GM12878 (cell line): ENCODE data around the gene NFAT5. TPM values are rescaled to one million over a fixed set of nuclear protein-coding genes. Genes with fewer than 3 reads are reported as not detected.

ENCODE experiments used
- ATAC-seq: fragments of 200-7000 bp; cut with Tn5 transposase; 3 replicates; pipeline ENCODE4 v1.9.1; 2020; ENCODE audit warnings: mild to moderate bottlenecking, moderate library complexity
- BruUV-seq: library from RNA; stranded (reverse); fragments of 400-500 nt; replicated peaks from 2 replicates; lab custom pipeline; 2021; lab: Mats Ljungman, UMichigan
- CTCF ChIA-PET: fragments of 300-600 bp; sonication (Branson Sonifier 250); formaldehyde crosslinking; extraction: SDS; loops from one replicate; lab custom pipeline; 2021; ENCODE audit warnings: inconsistent platforms; lab: Yijun Ruan, JAX
- POLR2A ChIA-PET: fragments of 350-600 bp; formaldehyde crosslinking; extraction: SDS; loops from one replicate; lab custom pipeline; 2021; ENCODE audit warnings: inconsistent platforms; lab: Charles Lee
- RAD21 ChIA-PET: fragments of 300-600 bp; sonication (Branson Sonifier 250); formaldehyde crosslinking; loops from one replicate; lab custom pipeline; 2023; ENCODE audit warnings: antibody characterized with exemption; ENCODE audit not compliant: unreplicated experiment; lab: Charles Lee
- SMC1A ChIA-PET: fragments of 300-600 bp; sonication (Branson Sonifier 250); formaldehyde crosslinking; loops from one replicate; lab custom pipeline; 2023; ENCODE audit not compliant: unreplicated experiment, uncharacterized antibody; lab: Charles Lee
- DNase-seq: peaks from one replicate; pipeline ENCODE4 v3.0.0-alpha.2; 2011; ENCODE audit warnings: low read depth, low spot score
- FAIRE-seq: peaks from 3 replicates; lab custom pipeline; 2011; peaks lifted over from hg19 to GRCh38; lab: Jason Lieb, UNC
- H2AFZ ChIP-seq: 2 replicates; pipeline ENCODE4 v1.6.0; 2011; ENCODE audit warnings: low read depth, low read length, control low read depth; ENCODE audit not compliant: control insufficient read depth
- H3K27ac ChIP-seq: 2 replicates; pipeline ENCODE4 v1.5.1; 2011; ENCODE audit warnings: control low read depth; ENCODE audit not compliant: control insufficient read depth, insufficient read depth
- H3K27me3 ChIP-seq, 2 experiments: replicated peaks in 1 of 2; 2 replicates each; pipeline versions ENCODE4 v1.6.0 to v1.6.1; 2011; ENCODE audit warnings: low read length in 1 of 2; ENCODE audit not compliant: control insufficient read depth in 2 of 2, insufficient read depth in 2 of 2
- H3K36me3 ChIP-seq, 2 experiments: 2 replicates each; pipeline ENCODE4 v1.5.1; 2011; ENCODE audit warnings: low read length in 1 of 2; ENCODE audit not compliant: control insufficient read depth in 2 of 2, insufficient read depth in 2 of 2
- H3K4me1 ChIP-seq: 2 replicates; pipeline ENCODE4 v1.6.1; 2011; ENCODE audit warnings: mild to moderate bottlenecking, low read length, moderate library complexity, mixed read lengths; ENCODE audit not compliant: control insufficient read depth, insufficient read depth
- H3K4me2 ChIP-seq: 2 replicates; pipeline ENCODE4 v1.6.0; 2011; ENCODE audit warnings: control low read depth; ENCODE audit not compliant: control insufficient read depth, insufficient read depth
- H3K4me3 ChIP-seq: fragments of 200-600 bp; sonication (generic); 2 replicates; pipeline ENCODE4 v1.5.1; 2016
- H3K79me2 ChIP-seq: 2 replicates; pipeline ENCODE4 v1.6.0; 2011; ENCODE audit warnings: low read length; ENCODE audit not compliant: control insufficient read depth, insufficient read depth
- H3K9ac ChIP-seq: 2 replicates; pipeline ENCODE4 v1.8.0; 2011; ENCODE audit warnings: low read length, control low read depth, mixed read lengths; ENCODE audit not compliant: control insufficient read depth, insufficient read depth
- H3K9me3 ChIP-seq: replicated peaks from 3 replicates; pipeline ENCODE4 v1.5.1; 2011; ENCODE audit warnings: mild to moderate bottlenecking, low read length; ENCODE audit not compliant: control insufficient read depth, insufficient read depth
- H4K20me1 ChIP-seq: 2 replicates; pipeline ENCODE4 v1.6.0; 2011; ENCODE audit not compliant: control insufficient read depth, insufficient read depth
- BMI1 ChIP-seq: fragments of 450-650 bp; IDR thresholded peaks from 2 replicates; pipeline ENCODE4 v1.6.1; 2016; ENCODE audit warnings: mild to moderate bottlenecking, moderate library complexity, borderline replicate concordance
- BRCA1 ChIP-seq: IDR thresholded peaks from 2 replicates; pipeline ENCODE4 v1.6.1; 2011; ENCODE audit warnings: low read depth, low read length, improper control_type of control experiment
- EED ChIP-seq: sonication (generic); IDR thresholded peaks from 2 replicates; pipeline ENCODE4 v1.6.1; 2016; ENCODE audit warnings: antibody characterized with exemption, low read depth
- MEF2A ChIP-seq: IDR thresholded peaks from 2 replicates; pipeline ENCODE4 v1.6.1; 2011; ENCODE audit warnings: low read depth, mild to moderate bottlenecking, low read length, moderate library complexity; ENCODE audit not compliant: insufficient read depth
- MTA3 ChIP-seq: IDR thresholded peaks from 2 replicates; pipeline ENCODE4 v1.6.1; 2012; ENCODE audit warnings: low read length, inconsistent platforms, borderline replicate concordance
- POLR2AphosphoS2 ChIP-seq: IDR thresholded peaks from 2 replicates; pipeline ENCODE4 v1.6.1; 2011; ENCODE audit warnings: low read depth, mild to moderate bottlenecking, low read length, improper control_type of control experiment, moderate library complexity
- SMARCA5 ChIP-seq: fragments of 450-650 bp; IDR thresholded peaks from 2 replicates; pipeline ENCODE4 v1.6.1; 2017; ENCODE audit warnings: mild to moderate bottlenecking
- ZNF217 ChIP-seq: fragments of 450-650 bp; IDR thresholded peaks from 2 replicates; pipeline ENCODE4 v1.6.1; 2017; ENCODE audit warnings: antibody characterized with exemption, mild to moderate bottlenecking
- ZNF592 ChIP-seq: fragments of 450-650 bp; IDR thresholded peaks from 2 replicates; pipeline ENCODE4 v1.6.1; 2017; ENCODE audit warnings: mild to moderate bottlenecking, moderate library complexity
- ZNF622 ChIP-seq: fragments of 450-650 bp; IDR thresholded peaks from 2 replicates; pipeline ENCODE4 v1.6.1; 2017; ENCODE audit warnings: mild to moderate bottlenecking, inconsistent platforms
- WGBS: methylation state at CpG from one replicate; pipeline ENCODE4 v1.1.6; 2016; ENCODE audit warnings: low lambda C conversion rate; ENCODE audit not compliant: insufficient replicate concordance, insufficient coverage; ENCODE audit errors: missing lambda C conversion rate; 5-methylcytosine and 5-hydroxymethylcytosine counted together
- in situ Hi-C: fragments of 300-500 bp; cut with MboI; formaldehyde crosslinking; loops from 9 replicates; pipeline ENCODE4 v1.14.3; 2018; ENCODE audit warnings: mixed read lengths
- intact Hi-C: fragments of 100-400 bp; cut with micrococcal nuclease; formaldehyde crosslinking; loops from one replicate; pipeline ENCODE4 v1.14.2; 2022; ENCODE audit not compliant: unreplicated experiment
- polyA plus RNA-seq, 11 experiments: library from polyadenylated mRNA; depleted of rRNA in 4 of 11; unstranded in 6 of 11; stranded (reverse) in 5 of 11; fragments of >200 nt; fragmentation: Nextera tagmentation in 4 of 11; fragmentation: Illumina TruSeq in 1 of 11; extraction: Ambion mirVana in 4 of 11; extraction: Trizol in 1 of 11; gene quantifications; 1 replicate in 1 of 11; 2 replicates in 10 of 11; pipeline versions ENCODE4 v1.2.1 to v1.2.3, GENCODE V29; 2011 to 2016; ENCODE audit warnings: inconsistent platforms in 2 of 11, missing spikeins in 2 of 11, low read depth in 1 of 11
- total RNA-seq, 4 experiments: library from RNA; depleted of rRNA in 3 of 4; stranded (reverse); fragments of >200 nt in 3 of 4; fragmentation: Illumina TruSeq in 1 of 4; extraction: Trizol in 1 of 4; gene quantifications; 2 replicates each; pipeline versions ENCODE4 v1.2.1 to v1.2.3, GENCODE V29; 2013 to 2021
- TF ChIP-seq, protein P1 (sequence below): IDR thresholded peaks from 2 replicates; pipeline ENCODE4 v1.6.1; 2011; ENCODE audit warnings: borderline replicate concordance, low read depth, mild to moderate bottlenecking, moderate library complexity, mixed read lengths, low read length; ENCODE audit not compliant: insufficient read depth; ENCODE audit errors: extremely low read length
- TF ChIP-seq, protein P2 (sequence below): fragments of 450-650 bp; IDR thresholded peaks from 2 replicates; pipeline ENCODE4 v1.6.1; 2017; ENCODE audit warnings: borderline replicate concordance

NFAT5 gene
- total and polyA plus RNA-seq, 10 of the 15 experiments (the other 5 are each of a cell fraction or from before 2014, with no cell fraction given) = 0.58 to 31.5 (median 12.7) TPM

- TF ChIP-seq EED = peak; percentile 30; the same call in 1 of the 2 replicates
- TF ChIP-seq MTA3 = peak; percentile 33
- TF ChIP-seq ZNF217 = no peak
- no peak for TF ChIP-seq ZNF592
Measured at GRCh38 chr16:69566981-69567680, 1.4 kb downstream of the NFAT5 start (continued).

DNA sequence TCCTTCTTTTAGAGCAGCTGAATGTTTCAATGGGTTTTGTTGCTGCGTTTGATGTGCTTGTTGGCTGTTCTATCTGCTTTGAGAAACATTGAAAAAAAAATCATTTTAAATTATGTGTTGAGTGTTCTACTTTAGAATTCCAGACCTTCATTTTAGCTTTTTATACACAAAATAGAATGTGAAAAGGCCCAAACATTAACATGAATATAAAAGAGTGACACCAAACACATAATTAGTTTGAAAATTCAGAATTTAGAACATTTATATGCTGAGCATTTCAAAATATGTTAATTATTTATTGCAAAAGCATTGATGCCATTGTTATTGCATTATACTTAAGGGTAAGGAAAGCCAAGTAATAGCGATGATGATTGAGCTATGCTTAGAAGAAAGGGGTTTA is 2.9 kb downstream of the NFAT5 start:
- DNase-seq (no peak), FAIRE-seq (no peak), ATAC-seq (no peak)
- POLR2A ChIA-PET = interaction anchor here (0.5 to 2.9 kb wide), 11 partner anchors 9 to 235 kb away, joined by 3 to 12 read pairs (median 4); partner anchors contain the start of gene NOB1
- CTCF ChIA-PET = interaction anchor here (0.5 to 3.7 kb wide), 10 partner anchors 14 to 186 kb away, joined by 3 to 36 read pairs (median 4); partner anchors contain the start of gene NOB1
- Histone ChIP-seq H3K4me1 (no peaks in the 10 kb centered on the region), H3K9ac (peak overlapping the region; percentile 36), H3K4me3 (peak overlapping the region; percentile 97), H3K36me3 (peaks cover 0 to 3% of the 10 kb centered on the region in 2 experiments; a peak in 1 of 4 replicates), H2AFZ (no peak overlapping the region), H3K79me2 (peaks cover 85% of the 10 kb centered on the region), H3K4me2 (peak overlapping the region; percentile 85), H3K27ac (peak overlapping the region; percentile 79), H3K27me3 (no peaks in the 10 kb centered on the region), H4K20me1 (no peaks in the 10 kb centered on the region), H3K9me3 (no peaks in the 10 kb centered on the region; the same call in 2 of the 3 replicates)
- BruUV-seq = no TSS peak
- intact Hi-C loops = loop anchor here (10.0 kb wide), 1 partner anchor 866 kb away; the partner anchor contains the start of gene ST3GAL2
- RAD21 ChIA-PET = interaction anchor here (0.5 to 4.1 kb wide), 19 partner anchors 9 to 186 kb away, joined by 3 to 27 read pairs (median 4); partner anchors contain the start of genes CYB5B and NOB1
- in situ Hi-C loops = no loop called here
- TF ChIP-seq ZNF622 = no peak
- TF ChIP-seq POLR2AphosphoS2 = no peak
- TF ChIP-seq, protein P1, sequence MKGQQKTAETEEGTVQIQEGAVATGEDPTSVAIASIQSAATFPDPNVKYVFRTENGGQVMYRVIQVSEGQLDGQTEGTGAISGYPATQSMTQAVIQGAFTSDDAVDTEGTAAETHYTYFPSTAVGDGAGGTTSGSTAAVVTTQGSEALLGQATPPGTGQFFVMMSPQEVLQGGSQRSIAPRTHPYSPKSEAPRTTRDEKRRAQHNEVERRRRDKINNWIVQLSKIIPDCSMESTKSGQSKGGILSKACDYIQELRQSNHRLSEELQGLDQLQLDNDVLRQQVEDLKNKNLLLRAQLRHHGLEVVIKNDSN = no peak
- TF ChIP-seq MEF2A = no peak
- TF ChIP-seq, protein P2, sequence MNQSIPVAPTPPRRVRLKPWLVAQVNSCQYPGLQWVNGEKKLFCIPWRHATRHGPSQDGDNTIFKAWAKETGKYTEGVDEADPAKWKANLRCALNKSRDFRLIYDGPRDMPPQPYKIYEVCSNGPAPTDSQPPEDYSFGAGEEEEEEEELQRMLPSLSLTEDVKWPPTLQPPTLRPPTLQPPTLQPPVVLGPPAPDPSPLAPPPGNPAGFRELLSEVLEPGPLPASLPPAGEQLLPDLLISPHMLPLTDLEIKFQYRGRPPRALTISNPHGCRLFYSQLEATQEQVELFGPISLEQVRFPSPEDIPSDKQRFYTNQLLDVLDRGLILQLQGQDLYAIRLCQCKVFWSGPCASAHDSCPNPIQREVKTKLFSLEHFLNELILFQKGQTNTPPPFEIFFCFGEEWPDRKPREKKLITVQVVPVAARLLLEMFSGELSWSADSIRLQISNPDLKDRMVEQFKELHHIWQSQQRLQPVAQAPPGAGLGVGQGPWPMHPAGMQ = no peak
- TF ChIP-seq BRCA1 = no peak
- TF ChIP-seq BMI1 = no peak
- no peak for TF ChIP-seq SMARCA5
- WGBS = 0% methylated on average over 2 of the region's 2 CpGs
- SMC1A ChIA-PET = interaction anchor here (0.7 to 3.8 kb wide), 27 partner anchors 9 to 362 kb away, joined by 3 to 28 read pairs (median 4); partner anchors contain the start of gene CYB5B
